Activated CD4-positive, alpha-beta memory T cell treated with anti-CD3 and anti-CD28 coated beads, Interleukin-2, amount 10 ng/mL, durations not matched to agents 7 days and 5 days (primary cell): ENCODE results near the gene CNNM2. TPM values are rescaled to one million over a fixed set of nuclear protein-coding genes. Genes with fewer than 3 reads are reported as not detected.
"Not testable (repeated sequence)": the region's sequence is repeated elsewhere in the genome, so short reads cannot be mapped to it uniquely, and the experiment has no call there.

Source experiments
- CTCF ChIA-PET: fragments of 350-600 bp; sonication (Branson Sonifier 250); formaldehyde crosslinking; loops from one replicate; lab custom pipeline; 2021; ENCODE audit warnings: antibody characterized with exemption, inconsistent platforms; lab: Charles Lee
- POLR2A ChIA-PET: fragments of 350-600 bp; sonication (Branson Sonifier 250); formaldehyde crosslinking; loops from one replicate; lab custom pipeline; 2021; ENCODE audit warnings: antibody characterized with exemption; lab: Charles Lee
- DNase-seq: peaks from one replicate; pipeline ENCODE4 v3.0.0-alpha.2; 2020
- H3K27ac Mint-ChIP-seq: one replicate; pipeline ENCODE4 v1.8.0; 2021; ENCODE audit warnings: mild to moderate bottlenecking, mixed read lengths
- H3K27me3 Mint-ChIP-seq: one replicate; pipeline ENCODE4 v1.8.0; 2021; ENCODE audit warnings: mixed read lengths
- H3K36me3 Mint-ChIP-seq: one replicate; pipeline ENCODE4 v1.8.0; 2021; ENCODE audit warnings: low read depth, mixed read lengths
- H3K4me1 Mint-ChIP-seq: one replicate; pipeline ENCODE4 v1.8.0; 2021; ENCODE audit warnings: mixed read lengths
- H3K4me3 Mint-ChIP-seq: one replicate; pipeline ENCODE4 v1.8.0; 2021; ENCODE audit warnings: mild to moderate bottlenecking, mixed read lengths
- H3K9me3 Mint-ChIP-seq: one replicate; pipeline ENCODE4 v1.8.0; 2021; ENCODE audit warnings: mixed read lengths
- total RNA-seq, 2 experiments: library from RNA; stranded (reverse); gene quantifications; one replicate each; pipeline ENCODE4 v1.2.3, GENCODE V29; 2021

Gene CNNM2
- total RNA-seq, 2 experiments from 2014 or later, result 7.9 to 8.4 TPM

DNA sequence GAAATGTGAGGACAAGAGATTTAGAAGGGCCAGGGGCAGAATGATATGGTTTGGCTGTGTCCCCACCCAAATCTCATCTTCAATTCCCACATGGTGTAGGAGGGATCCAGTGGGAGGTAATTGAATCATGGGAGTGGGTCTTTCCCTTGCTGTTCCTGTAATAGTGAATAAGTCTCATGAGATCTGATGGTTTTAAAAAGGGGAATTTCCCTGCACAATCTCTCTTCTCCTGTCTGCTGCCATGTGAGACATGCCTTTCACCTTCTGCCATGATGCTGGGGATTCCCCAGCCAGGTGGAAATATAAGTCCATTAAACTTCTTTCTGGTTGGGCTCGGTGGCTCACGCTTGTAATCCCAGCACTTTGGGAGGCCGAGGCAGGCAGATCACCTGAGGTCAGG, 217.1 kb downstream of the CNNM2 start:
- POLR2A ChIA-PET, H3K27ac Mint-ChIP-seq, CTCF ChIA-PET, H3K4me1 Mint-ChIP-seq, DNase-seq, H3K27me3 Mint-ChIP-seq, H3K4me3 Mint-ChIP-seq, H3K9me3 Mint-ChIP-seq: not testable (repeated sequence)
- peaks cover 70% of the 10 kb centered on the region for H3K36me3 Mint-ChIP-seq

DNA sequence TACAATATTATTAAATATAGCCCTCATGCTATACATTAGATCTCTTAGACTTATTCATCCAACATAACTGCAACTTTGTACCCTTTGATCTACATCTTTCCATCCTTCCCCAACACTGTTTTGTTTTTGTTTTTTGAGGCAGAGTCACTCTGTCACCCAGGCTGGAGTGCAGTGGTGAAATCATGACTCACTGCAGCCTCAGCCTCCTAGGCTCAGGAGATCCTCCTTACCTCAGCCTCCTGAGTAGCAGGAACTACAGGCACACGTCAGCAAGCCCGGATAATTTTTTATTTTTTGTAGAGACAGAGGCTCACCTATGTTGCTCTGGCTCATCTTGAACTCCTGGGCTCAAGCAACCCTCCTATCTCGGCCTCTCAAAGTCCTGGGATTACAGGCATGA, 221.7 kb downstream of the CNNM2 start:
- ChIA-PET POLR2A (no interaction called here), CTCF (no interaction called here)
- H3K27ac Mint-ChIP-seq, result no peak overlapping the region

More for the DNA sequence above, 221.7 kb downstream of the CNNM2 start:
- peaks cover 49% of the 10 kb centered on the region for H3K36me3 Mint-ChIP-seq
- DNase-seq, result no peak
- H3K27me3 Mint-ChIP-seq, result no peaks in the 10 kb centered on the region
- H3K9me3 Mint-ChIP-seq, result peaks cover 6% of the 10 kb centered on the region
- peaks cover 2% of the 10 kb centered on the region for H3K4me1 Mint-ChIP-seq
- H3K4me3 Mint-ChIP-seq, result no peak overlapping the region

Other genes starting within 250 kb of the CNNM2 start
- 1 to 10 TPM; 5.7 to 6.1 TPM for gene ARL3, start 203.9 kb upstream of the CNNM2 start, total RNA-seq
- 10 to 100 TPM; 10.8 to 11.5 TPM for gene SFXN2, start 203.7 kb upstream of the CNNM2 start, total RNA-seq
- gene WBP1L, start 174.3 kb upstream of the CNNM2 start, total RNA-seq, result 10 to 100 TPM; 31.7 to 31.9 TPM
- not detected for gene CYP17A1, start 80.9 kb upstream of the CNNM2 start, total RNA-seq
- gene BORCS7, start 64.0 kb upstream of the CNNM2 start, total RNA-seq, result 10 to 100 TPM; 10.0 to 11.9 TPM
- gene AS3MT, start 48.8 kb upstream of the CNNM2 start, total RNA-seq, result under 1 TPM; 0.15 to 0.65 TPM